ENCODE results near the gene ZNF227. TPM values are rescaled to one million over a fixed set of nuclear protein-coding genes. Genes with fewer than 3 reads are reported as not detected.
"Not testable (repeated sequence)": the region's sequence is repeated elsewhere in the genome, so short reads cannot be mapped to it uniquely, and the experiment has no call there.

The ZNF227 gene
- total RNA-seq, 2 experiments from 2014 or later: 16.8 to 18.5 TPM

DNA sequence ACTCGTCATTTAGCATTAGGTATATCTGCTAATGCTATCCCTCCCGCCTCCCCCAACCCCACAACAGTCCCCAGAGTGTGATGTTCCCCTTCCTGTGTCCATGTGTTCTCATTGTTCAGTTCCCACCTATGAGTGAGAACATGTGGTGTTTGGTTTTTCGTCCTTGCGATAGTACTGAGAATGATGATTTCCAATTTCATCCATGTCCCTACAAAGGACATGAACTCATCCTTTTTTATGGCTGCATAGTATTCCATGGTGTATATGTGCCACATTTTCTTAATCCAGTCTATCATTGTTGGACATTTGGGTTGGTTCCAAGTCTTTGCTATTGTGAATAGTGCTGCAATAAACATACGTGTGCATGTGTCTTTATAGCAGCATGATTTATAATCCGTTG, 8.4 kb downstream of the ZNF227 start:
- H3K9me2 ChIP-seq (ENCODE audit: insufficient read depth, low read length); H3K79me2 ChIP-seq (ENCODE audit: insufficient read depth, low read depth, low read length); H4K20me1 ChIP-seq (ENCODE audit: insufficient read depth, low read length); intact Hi-C loops (cut with micrococcal nuclease; ENCODE audit: unreplicated experiment); H3K4me1 ChIP-seq (ENCODE audit: insufficient read depth, low read length, poor library complexity, severe bottlenecking); BruUV-seq (replicated peaks); POLR2A ChIA-PET; CTCF ChIA-PET (ENCODE audit: unreplicated experiment); H3K4me3 ChIP-seq (ENCODE audit: low read depth, low read length, poor library complexity, severe bottlenecking); H2AFZ ChIP-seq (ENCODE audit: low read length); H3K27ac ChIP-seq (ENCODE audit: low read depth, low read length, poor library complexity, severe bottlenecking); H3K4me2 ChIP-seq (ENCODE audit: low read length); DNase-seq (ENCODE audit: low spot score); H3K9me3 ChIP-seq (ENCODE audit: low read length): not testable (repeated sequence)
- H3K36me3 ChIP-seq (ENCODE audit: insufficient read depth, low read length): peaks cover 41% of the 10 kb centered on the region

DNA sequence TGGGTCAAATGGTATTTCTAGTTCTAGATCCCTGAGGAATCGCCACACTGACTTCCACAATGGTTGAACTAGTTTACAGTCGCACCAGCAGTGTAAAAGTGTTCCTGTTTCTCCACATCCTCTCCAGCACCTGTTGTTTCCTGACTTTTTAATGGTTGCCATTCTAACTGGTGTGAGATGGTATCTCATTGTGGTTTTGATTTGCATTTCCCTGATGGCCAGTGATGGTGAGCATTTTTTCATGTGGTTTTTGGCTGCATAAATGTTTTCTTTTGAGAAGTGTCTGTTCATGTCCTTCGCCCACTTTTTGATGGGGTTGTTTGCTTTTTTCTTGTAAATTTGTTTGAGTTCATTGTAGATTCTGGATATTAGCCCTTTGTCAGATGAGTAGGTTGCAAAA, 9.0 kb downstream of the ZNF227 start:
- CTCF ChIA-PET (ENCODE audit: unreplicated experiment); POLR2A ChIA-PET; H3K9me3 ChIP-seq (ENCODE audit: low read length); H2AFZ ChIP-seq (ENCODE audit: low read length); H3K4me1 ChIP-seq (ENCODE audit: insufficient read depth, low read length, poor library complexity, severe bottlenecking); H4K20me1 ChIP-seq (ENCODE audit: insufficient read depth, low read length); BruUV-seq (replicated peaks); intact Hi-C loops (cut with micrococcal nuclease; ENCODE audit: unreplicated experiment); H3K9me2 ChIP-seq (ENCODE audit: insufficient read depth, low read length); H3K79me2 ChIP-seq (ENCODE audit: insufficient read depth, low read depth, low read length); H3K27ac ChIP-seq (ENCODE audit: low read depth, low read length, poor library complexity, severe bottlenecking); DNase-seq (ENCODE audit: low spot score); H3K4me3 ChIP-seq (ENCODE audit: low read depth, low read length, poor library complexity, severe bottlenecking); H3K4me2 ChIP-seq (ENCODE audit: low read length): not testable (repeated sequence)
- H3K36me3 ChIP-seq (ENCODE audit: insufficient read depth, low read length): peaks cover 36% of the 10 kb centered on the region

DNA sequence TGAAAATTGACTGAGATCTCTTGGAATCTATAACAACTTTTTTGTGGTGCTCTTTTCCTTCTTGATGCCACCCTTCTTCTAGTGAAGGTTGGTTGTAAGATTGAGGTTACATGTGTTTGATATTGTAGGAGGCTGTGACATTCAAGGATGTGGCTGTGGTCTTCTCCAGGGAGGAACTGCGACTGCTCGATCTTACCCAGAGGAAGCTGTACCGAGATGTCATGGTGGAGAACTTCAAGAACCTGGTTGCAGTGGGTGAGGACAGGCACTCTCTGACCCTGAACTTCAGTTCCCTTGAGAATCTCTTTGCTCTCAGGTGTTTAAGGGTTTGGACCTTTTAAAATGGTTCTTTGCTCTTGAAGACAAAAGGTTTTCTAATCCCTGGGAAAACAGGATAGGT, 16.0 kb downstream of the ZNF227 start:
- Histone ChIP-seq H4K20me1 (ENCODE audit: insufficient read depth, low read length) (no peaks in the 10 kb centered on the region), H3K4me1 (ENCODE audit: insufficient read depth, low read length, poor library complexity, severe bottlenecking) (no peaks in the 10 kb centered on the region), H3K4me2 (ENCODE audit: low read length) (no peak overlapping the region), H3K9me3 (ENCODE audit: low read length) (no peaks in the 10 kb centered on the region), H3K27ac (ENCODE audit: low read depth, low read length, poor library complexity, severe bottlenecking) (no peak overlapping the region), H2AFZ (ENCODE audit: low read length) (no peak overlapping the region), H3K79me2 (ENCODE audit: insufficient read depth, low read depth, low read length) (no peaks in the 10 kb centered on the region), H3K9me2 (ENCODE audit: insufficient read depth, low read length) (no peaks in the 10 kb centered on the region), H3K4me3 (ENCODE audit: low read depth, low read length, poor library complexity, severe bottlenecking) (no peak overlapping the region), H3K36me3 (ENCODE audit: insufficient read depth, low read length) (peaks cover 59% of the 10 kb centered on the region)
- ChIA-PET CTCF (ENCODE audit: unreplicated experiment) (no interaction called here), POLR2A (no interaction called here)
- DNase-seq (ENCODE audit: low spot score): no peak
- TF ChIP-seq, protein P1, sequence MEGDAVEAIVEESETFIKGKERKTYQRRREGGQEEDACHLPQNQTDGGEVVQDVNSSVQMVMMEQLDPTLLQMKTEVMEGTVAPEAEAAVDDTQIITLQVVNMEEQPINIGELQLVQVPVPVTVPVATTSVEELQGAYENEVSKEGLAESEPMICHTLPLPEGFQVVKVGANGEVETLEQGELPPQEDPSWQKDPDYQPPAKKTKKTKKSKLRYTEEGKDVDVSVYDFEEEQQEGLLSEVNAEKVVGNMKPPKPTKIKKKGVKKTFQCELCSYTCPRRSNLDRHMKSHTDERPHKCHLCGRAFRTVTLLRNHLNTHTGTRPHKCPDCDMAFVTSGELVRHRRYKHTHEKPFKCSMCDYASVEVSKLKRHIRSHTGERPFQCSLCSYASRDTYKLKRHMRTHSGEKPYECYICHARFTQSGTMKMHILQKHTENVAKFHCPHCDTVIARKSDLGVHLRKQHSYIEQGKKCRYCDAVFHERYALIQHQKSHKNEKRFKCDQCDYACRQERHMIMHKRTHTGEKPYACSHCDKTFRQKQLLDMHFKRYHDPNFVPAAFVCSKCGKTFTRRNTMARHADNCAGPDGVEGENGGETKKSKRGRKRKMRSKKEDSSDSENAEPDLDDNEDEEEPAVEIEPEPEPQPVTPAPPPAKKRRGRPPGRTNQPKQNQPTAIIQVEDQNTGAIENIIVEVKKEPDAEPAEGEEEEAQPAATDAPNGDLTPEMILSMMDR (conservative IDR thresholded peaks at IDR 0.05; ENCODE audit: low read length): no peak
- no peak for TF ChIP-seq EZH2phosphoT487 (IDR thresholded peaks at IDR 0.05; ENCODE audit: borderline replicate concordance, low read depth, low read length)
- no TSS peak for BruUV-seq (replicated peaks)
- intact Hi-C loops (cut with micrococcal nuclease; ENCODE audit: unreplicated experiment): no loop called here

DNA sequence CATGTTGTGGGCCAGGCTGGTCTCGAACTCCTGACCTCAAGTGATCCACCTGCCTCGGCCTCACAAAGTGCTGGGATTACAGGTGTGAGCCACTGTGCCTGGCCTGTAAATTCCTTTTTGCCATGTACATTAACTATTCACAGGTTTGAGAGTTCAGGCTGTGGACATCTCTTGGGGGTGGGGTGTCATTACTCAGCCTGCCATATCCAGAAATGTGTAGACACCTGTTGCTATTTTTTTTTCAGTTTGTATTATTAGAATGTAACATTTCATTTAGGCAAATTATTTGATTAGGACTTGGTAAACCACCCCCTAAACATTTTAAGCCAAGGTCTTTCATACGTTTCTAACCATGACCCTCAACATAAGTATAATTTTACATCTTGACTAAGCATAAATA, 20.5 kb downstream of the ZNF227 start:
- no peak overlapping the region for H3K4me2 ChIP-seq (ENCODE audit: low read length)
- POLR2A ChIA-PET: no interaction called here
- CTCF ChIA-PET (ENCODE audit: unreplicated experiment): no interaction called here
- intact Hi-C loops (cut with micrococcal nuclease; ENCODE audit: unreplicated experiment): no loop called here
- BruUV-seq (replicated peaks): no TSS peak
- H3K27ac ChIP-seq (ENCODE audit: low read depth, low read length, poor library complexity, severe bottlenecking): no peak overlapping the region
- no peak for TF ChIP-seq EZH2phosphoT487 (IDR thresholded peaks at IDR 0.05; ENCODE audit: borderline replicate concordance, low read depth, low read length)
- TF ChIP-seq, protein P1 (conservative IDR thresholded peaks at IDR 0.05; ENCODE audit: low read length): no peak
- no peaks in the 10 kb centered on the region for H3K9me2 ChIP-seq (ENCODE audit: insufficient read depth, low read length)
- H3K36me3 ChIP-seq (ENCODE audit: insufficient read depth, low read length): peaks cover 92% of the 10 kb centered on the region
- no peak overlapping the region for H2AFZ ChIP-seq (ENCODE audit: low read length)
- H3K9me3 ChIP-seq (ENCODE audit: low read length): no peaks in the 10 kb centered on the region
- DNase-seq (ENCODE audit: low spot score): no peak
- no peak overlapping the region for H3K4me3 ChIP-seq (ENCODE audit: low read depth, low read length, poor library complexity, severe bottlenecking)
- no peaks in the 10 kb centered on the region for H4K20me1 ChIP-seq (ENCODE audit: insufficient read depth, low read length)
- H3K79me2 ChIP-seq (ENCODE audit: insufficient read depth, low read depth, low read length): no peaks in the 10 kb centered on the region
- H3K4me1 ChIP-seq (ENCODE audit: insufficient read depth, low read length, poor library complexity, severe bottlenecking): no peaks in the 10 kb centered on the region
